Measurements from ENCODE around the gene OVOL2. TPM values are rescaled to one million over a fixed set of nuclear protein-coding genes. Genes with fewer than 3 reads are reported as not detected.

Gene OVOL2
- total RNA-seq, 3 donors from 2014 or later (not counting 1 experiment from before 2014, with no cell fraction given): not detected

DNA sequence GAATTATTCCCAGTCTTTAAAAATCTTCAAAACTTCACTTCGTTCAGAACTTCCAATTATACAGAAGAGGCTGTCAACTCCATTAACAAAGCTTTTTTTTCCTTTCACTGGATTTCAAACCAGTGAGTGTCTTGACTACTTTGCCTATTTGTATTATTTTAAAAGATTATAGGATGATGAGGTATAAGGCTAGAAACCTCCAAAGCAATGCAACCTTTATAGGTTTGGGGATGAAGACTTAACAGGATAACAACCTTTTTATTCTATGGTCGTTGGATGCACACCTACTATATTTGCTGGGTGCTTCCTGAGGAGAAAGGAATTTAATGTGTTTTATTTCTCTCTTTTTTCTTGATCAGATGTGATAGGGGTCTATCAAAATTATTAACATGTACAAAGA lies 1.9 kb upstream of the OVOL2 start:
- intact Hi-C loops (cut with micrococcal nuclease): no loop called here
- Histone ChIP-seq H3K4me3 (ENCODE audit: low read length) (no peak overlapping the region), H3K27me3 (ENCODE audit: control insufficient read depth, insufficient read depth, low read length) (peaks cover 32% of the 10 kb centered on the region), H3K9me3 (ENCODE audit: control insufficient read depth, insufficient read depth, low read length) (no peaks in the 10 kb centered on the region), H3K27ac (ENCODE audit: low read length) (no peak overlapping the region), H3K36me3 (ENCODE audit: control insufficient read depth, insufficient read depth, low read length) (no peaks in the 10 kb centered on the region), H3K4me1 (ENCODE audit: control insufficient read depth, insufficient read depth, low read length) (peaks cover 11% of the 10 kb centered on the region)
- no peak for DNase-seq
- Mint-ChIP-seq H3K9me3 (no peaks in the 10 kb centered on the region), H3K27me3 (ENCODE audit: low read depth in 2 of 2) (peaks cover 24 to 47% of the 10 kb centered on the region in 2 donors), H3K4me3 (no peak overlapping the region), H3K27ac (no peak overlapping the region), H3K36me3 (peaks cover 6% of the 10 kb centered on the region), H3K4me1 (no peaks in the 10 kb centered on the region)
- ATAC-seq: no peak
- TF ChIP-seq, protein P1, sequence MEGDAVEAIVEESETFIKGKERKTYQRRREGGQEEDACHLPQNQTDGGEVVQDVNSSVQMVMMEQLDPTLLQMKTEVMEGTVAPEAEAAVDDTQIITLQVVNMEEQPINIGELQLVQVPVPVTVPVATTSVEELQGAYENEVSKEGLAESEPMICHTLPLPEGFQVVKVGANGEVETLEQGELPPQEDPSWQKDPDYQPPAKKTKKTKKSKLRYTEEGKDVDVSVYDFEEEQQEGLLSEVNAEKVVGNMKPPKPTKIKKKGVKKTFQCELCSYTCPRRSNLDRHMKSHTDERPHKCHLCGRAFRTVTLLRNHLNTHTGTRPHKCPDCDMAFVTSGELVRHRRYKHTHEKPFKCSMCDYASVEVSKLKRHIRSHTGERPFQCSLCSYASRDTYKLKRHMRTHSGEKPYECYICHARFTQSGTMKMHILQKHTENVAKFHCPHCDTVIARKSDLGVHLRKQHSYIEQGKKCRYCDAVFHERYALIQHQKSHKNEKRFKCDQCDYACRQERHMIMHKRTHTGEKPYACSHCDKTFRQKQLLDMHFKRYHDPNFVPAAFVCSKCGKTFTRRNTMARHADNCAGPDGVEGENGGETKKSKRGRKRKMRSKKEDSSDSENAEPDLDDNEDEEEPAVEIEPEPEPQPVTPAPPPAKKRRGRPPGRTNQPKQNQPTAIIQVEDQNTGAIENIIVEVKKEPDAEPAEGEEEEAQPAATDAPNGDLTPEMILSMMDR (IDR thresholded peaks at IDR 0.05): no peak
- 16% methylated on average over 2 of the region's 2 CpGs for WGBS (ENCODE audit: insufficient coverage)

DNA sequence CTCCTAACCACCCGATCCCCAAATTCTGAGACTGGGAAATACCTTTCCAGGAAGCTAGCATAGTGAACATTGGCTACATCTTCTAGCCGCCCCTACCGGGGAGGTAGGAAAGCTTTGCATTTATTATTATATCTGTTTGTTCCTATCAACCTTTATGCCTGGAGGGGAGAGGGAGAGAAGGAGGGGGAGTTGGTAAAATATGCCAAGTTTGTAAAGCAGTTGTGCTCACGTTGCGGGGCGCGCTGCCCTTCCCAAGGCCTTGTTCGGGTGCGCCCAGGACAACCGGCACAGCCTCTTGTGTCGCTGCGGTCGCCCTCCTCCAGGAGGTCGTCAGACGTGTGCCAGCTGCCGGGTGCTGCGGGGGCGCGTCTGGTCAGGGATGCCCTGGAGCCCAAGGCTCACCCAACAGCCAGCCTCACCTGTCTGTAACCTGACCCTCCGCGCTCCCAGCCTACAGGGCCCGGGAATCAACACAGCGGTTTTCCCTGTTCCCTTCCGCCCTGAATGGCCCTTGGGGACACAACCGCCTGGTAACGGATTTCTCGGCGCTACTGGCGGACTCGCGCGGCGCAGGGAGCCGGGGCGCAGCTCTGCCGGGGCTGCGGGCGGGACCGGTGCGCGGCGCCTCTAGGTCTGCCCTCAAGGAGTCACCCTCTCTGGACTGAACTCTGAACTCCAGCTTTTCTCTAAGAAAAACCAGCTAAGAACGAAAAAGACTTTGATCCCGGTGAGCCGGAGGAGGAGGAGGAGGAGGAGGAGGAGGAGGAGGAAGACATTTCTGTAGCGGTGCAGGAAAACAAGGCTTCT lies 1.1 kb upstream of the OVOL2 start:
- Histone ChIP-seq H3K4me3 (ENCODE audit: low read length) (no peak overlapping the region), H3K27me3 (ENCODE audit: control insufficient read depth, insufficient read depth, low read length) (peaks cover 34% of the 10 kb centered on the region), H3K36me3 (ENCODE audit: control insufficient read depth, insufficient read depth, low read length) (no peaks in the 10 kb centered on the region), H3K4me1 (ENCODE audit: control insufficient read depth, insufficient read depth, low read length) (peaks cover 12% of the 10 kb centered on the region), H3K27ac (ENCODE audit: low read length) (no peak overlapping the region), H3K9me3 (ENCODE audit: control insufficient read depth, insufficient read depth, low read length) (no peaks in the 10 kb centered on the region)
- WGBS (ENCODE audit: insufficient coverage): 5% methylated on average over 45 of the region's 46 CpGs
- H3K27ac Mint-ChIP-seq: no peak overlapping the region
- no peaks in the 10 kb centered on the region for H3K4me1 Mint-ChIP-seq
- H3K27me3 Mint-ChIP-seq (ENCODE audit: low read depth in 2 of 2): peaks cover 31 to 47% of the 10 kb centered on the region in 2 donors
- TF ChIP-seq, protein P1 (IDR thresholded peaks at IDR 0.05): no peak
- intact Hi-C loops (cut with micrococcal nuclease): no loop called here
- H3K36me3 Mint-ChIP-seq: peaks cover 6% of the 10 kb centered on the region
- H3K4me3 Mint-ChIP-seq: no peak overlapping the region
- H3K9me3 Mint-ChIP-seq: no peaks in the 10 kb centered on the region
- DNase-seq: no peak
- ATAC-seq: no peak

DNA sequence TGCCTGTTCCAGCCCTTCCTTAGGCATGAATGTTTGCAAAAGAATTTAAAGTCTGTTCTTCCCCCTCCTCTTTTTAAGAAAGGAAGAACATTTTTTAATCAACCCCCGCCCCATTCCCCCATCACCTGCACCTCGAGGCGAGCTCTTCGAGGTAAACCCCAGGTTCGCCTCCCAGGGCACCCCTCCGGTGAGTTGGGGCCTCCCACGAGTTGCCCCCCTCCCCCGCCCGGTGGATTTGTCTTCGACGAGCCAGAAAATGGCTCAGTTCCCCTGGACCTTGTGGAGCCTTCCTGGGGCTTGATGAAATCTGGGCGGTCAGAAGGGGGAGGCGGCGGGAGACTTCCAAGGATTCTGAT lies 256 bp upstream of the OVOL2 start:
- H3K4me1 ChIP-seq (ENCODE audit: control insufficient read depth, insufficient read depth, low read length): peaks cover 15% of the 10 kb centered on the region
- Mint-ChIP-seq H3K27me3 (ENCODE audit: low read depth in 2 of 2) (peaks cover 38 to 56% of the 10 kb centered on the region in 2 donors), H3K36me3 (peaks cover 6% of the 10 kb centered on the region), H3K27ac (no peak overlapping the region), H3K9me3 (no peaks in the 10 kb centered on the region), H3K4me3 (no peak overlapping the region), H3K4me1 (no peaks in the 10 kb centered on the region)
- 5% methylated on average over 11 of the region's 14 CpGs for whole genome bisulfite sequencing (ENCODE audit: insufficient coverage)
- H3K27me3 ChIP-seq (ENCODE audit: control insufficient read depth, insufficient read depth, low read length): peaks cover 34% of the 10 kb centered on the region
- no peak for DNase-seq
- no peak overlapping the region for H3K4me3 ChIP-seq (ENCODE audit: low read length)
- no peak for ATAC-seq
- H3K36me3 ChIP-seq (ENCODE audit: control insufficient read depth, insufficient read depth, low read length): no peaks in the 10 kb centered on the region
- no peaks in the 10 kb centered on the region for H3K9me3 ChIP-seq (ENCODE audit: control insufficient read depth, insufficient read depth, low read length)
- TF ChIP-seq, protein P1 (IDR thresholded peaks at IDR 0.05): no peak
- intact Hi-C loops (cut with micrococcal nuclease): no loop called here
- no peak overlapping the region for H3K27ac ChIP-seq (ENCODE audit: low read length)
